GM12875 (cell line): ENCODE data around the gene RHOJ.
"Not testable (repeated sequence)": the region's sequence is repeated elsewhere in the genome, so short reads cannot be mapped to it uniquely, and the experiment has no call there.

Source experiments
- H3K4me3 ChIP-seq: one replicate; pipeline ENCODE4 v1.5.1; 2011; ENCODE audit warnings: low read depth, low read length, control low read depth
- CTCF ChIP-seq: IDR thresholded peaks from 2 replicates; pipeline ENCODE4 v1.5.1; 2011; ENCODE audit warnings: low read depth, mild to moderate bottlenecking, control low read depth, inconsistent platforms, low read length, moderate library complexity, borderline replicate concordance; ENCODE audit not compliant: insufficient read depth

The RHOJ gene

GRCh38 chr14:63273717-63274655 lies 69.7 kb downstream of the RHOJ start:
- no peak overlapping the region for H3K4me3 ChIP-seq
- TF ChIP-seq CTCF, result no peak

- no peak for TF ChIP-seq CTCF
- no peak overlapping the region for H3K4me3 ChIP-seq
Observed at GRCh38 chr14:63275611-63276010, 71.4 kb downstream of the RHOJ start.

DNA sequence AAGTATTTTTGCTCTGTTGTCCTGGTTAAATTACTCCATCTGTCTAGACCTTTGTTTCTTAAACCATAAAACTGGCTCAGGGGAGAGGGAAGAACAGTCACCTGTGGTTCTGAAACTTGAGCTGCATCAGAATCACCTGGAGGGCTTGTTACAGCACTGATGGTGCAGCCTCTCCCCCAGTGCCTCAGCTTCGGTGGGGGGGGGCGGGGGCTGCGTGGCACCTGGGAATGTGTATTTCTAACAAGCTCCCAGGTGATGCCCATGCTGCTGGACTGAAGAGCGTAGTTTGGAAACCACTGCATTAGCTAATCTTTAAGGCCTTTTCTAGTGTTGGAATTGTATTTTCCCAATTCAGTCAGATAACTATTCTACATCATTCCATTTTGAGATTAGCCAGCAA lies 71.8 kb downstream of the RHOJ start:
- TF ChIP-seq CTCF, result no peak
- no peak overlapping the region for H3K4me3 ChIP-seq

DNA sequence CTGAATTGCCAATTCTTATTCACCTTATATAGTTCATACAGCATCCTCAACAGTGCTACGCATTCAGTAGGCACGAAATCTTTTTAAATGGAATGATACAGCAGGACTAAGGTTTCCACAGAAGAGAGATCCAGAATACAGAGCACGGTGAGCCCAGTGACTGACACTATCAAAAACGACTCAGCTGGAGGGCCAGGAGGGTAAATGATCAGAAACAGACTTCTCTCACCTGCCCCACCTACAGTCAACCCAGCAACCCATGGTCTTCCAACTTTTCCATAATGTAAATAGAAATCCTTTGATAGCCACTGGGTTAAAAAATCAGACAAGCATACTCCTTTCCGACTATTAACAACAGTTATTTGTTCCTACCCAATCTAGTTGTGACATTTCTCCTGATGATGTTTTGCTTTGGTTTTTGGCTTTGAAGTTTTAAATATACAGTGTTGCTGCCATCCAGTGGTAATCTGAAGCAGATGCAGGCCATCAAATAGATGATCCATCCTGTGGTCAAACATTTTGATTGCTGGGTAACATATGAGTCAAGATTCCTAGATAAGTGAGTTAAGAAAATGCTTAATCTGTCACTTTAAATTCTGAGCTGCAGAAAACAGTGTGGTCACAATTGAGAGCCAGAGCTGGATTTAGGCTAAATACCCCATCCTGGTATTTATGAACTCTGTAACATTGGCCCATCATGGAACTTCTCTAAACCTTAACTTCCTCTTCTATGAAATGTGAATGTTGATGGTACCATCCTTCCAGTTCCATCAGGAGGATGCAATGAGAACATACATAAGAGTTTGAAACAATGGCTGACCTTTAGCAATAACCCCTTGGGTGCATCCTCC lies 72.5 kb downstream of the RHOJ start:
- H3K4me3 ChIP-seq, result no peak overlapping the region
- peak; percentile 52 for TF ChIP-seq CTCF

GRCh38 chr14:63277591-63278183 lies 73.4 kb downstream of the RHOJ start:
- TF ChIP-seq CTCF, result no peak
- no peak overlapping the region for H3K4me3 ChIP-seq

- not testable (repeated sequence) for H3K4me3 ChIP-seq
Observed at GRCh38 chr14:63279933-63280332, 75.7 kb downstream of the RHOJ start.

DNA sequence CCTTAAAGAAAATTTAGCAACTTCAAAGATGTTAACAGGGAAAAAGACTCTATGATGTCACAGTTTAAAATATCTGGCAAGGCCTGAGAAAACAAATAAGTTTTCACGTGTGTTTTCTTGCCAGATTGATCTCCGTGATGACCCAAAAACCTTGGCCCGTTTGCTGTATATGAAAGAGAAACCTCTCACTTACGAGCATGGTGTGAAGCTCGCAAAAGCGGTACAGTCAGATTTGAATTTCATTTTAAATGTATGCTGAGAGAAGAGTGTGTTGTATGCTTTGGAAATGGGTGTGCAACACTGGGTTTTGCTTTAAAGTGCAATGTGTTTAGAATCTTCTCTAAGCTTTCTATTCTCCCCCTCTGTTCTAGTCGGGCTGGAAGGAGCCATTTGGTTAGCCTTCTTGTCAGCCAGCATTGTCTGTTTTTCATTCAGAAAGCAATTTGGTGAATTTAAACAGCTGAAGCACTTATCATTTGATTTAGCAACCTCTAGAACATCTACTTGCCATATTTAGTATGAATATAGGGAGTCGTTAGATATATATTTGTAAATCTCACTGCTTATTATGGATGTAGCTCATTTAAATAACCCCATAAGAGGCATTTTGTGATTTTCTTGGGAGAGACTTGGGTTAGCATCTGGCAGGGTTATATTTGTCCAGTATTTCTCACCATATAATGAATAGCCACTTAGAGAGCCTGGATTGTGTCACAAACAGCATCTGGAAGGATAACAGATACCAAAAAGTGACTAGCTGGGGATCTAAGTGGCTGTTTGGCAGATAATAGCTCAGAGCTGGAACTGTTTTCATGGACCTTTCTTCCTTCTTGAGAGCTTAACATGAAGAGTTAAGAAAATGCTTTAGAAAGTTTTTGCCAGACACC lies 79.0 kb downstream of the RHOJ start:
- TF ChIP-seq CTCF, result no peak
- H3K4me3 ChIP-seq, result no peak overlapping the region
